GM10266 (cell line): ENCODE results near the gene CPE.

ENCODE experiments used
- DNase-seq: peaks from one replicate; pipeline ENCODE4 v3.0.0; 2012; ENCODE audit errors: extremely low spot score
- TF ChIP-seq, protein P1 (sequence below): IDR thresholded peaks from 2 replicates; pipeline ENCODE4 v1.5.1; 2012; ENCODE audit warnings: mild to moderate bottlenecking, low read depth; ENCODE audit not compliant: control insufficient read depth, insufficient read depth; ENCODE audit errors: missing control alignments

Gene CPE

DNA sequence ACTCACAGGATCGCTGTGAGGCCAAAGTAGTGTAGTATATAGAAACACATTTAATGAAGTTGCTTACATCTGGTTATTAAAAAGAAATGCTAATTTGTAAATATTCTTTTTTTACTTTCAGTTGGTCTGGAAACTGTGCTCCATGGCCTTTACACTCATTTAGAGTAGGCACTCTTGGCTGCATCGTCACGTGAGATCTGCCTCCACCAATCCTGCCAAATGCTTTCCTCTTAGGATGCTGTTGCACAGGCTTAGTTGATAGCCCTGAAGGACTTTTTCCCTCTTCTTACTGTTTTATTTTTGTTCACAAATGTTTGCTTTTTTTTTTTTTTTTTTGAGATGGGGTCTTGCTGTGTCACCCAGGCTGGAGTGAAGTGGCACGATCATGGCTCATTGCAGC lies 6.3 kb downstream of the CPE start:
- no peak for DNase-seq
- TF ChIP-seq, protein P1, sequence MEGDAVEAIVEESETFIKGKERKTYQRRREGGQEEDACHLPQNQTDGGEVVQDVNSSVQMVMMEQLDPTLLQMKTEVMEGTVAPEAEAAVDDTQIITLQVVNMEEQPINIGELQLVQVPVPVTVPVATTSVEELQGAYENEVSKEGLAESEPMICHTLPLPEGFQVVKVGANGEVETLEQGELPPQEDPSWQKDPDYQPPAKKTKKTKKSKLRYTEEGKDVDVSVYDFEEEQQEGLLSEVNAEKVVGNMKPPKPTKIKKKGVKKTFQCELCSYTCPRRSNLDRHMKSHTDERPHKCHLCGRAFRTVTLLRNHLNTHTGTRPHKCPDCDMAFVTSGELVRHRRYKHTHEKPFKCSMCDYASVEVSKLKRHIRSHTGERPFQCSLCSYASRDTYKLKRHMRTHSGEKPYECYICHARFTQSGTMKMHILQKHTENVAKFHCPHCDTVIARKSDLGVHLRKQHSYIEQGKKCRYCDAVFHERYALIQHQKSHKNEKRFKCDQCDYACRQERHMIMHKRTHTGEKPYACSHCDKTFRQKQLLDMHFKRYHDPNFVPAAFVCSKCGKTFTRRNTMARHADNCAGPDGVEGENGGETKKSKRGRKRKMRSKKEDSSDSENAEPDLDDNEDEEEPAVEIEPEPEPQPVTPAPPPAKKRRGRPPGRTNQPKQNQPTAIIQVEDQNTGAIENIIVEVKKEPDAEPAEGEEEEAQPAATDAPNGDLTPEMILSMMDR: no peak

DNA sequence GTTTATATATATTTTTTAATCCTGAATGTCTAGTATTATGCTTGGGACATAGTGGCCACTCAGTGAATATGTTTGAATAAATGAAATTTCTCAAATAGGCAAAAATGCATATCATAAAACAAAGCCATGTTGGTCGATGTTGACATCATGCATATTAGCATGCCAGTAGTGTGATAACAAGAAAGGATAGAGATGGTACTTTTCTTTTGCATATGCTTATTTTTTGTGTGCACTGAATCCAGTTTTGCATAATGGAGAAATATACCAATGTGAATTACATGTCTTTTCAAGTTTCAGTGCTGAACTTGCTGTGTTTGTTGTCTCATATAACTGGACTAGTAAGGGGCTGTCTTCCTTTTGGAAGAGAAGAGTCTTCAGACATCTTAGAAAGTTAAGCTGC lies 7.5 kb downstream of the CPE start:
- TF ChIP-seq, protein P1: no peak
- DNase-seq: no peak

DNA sequence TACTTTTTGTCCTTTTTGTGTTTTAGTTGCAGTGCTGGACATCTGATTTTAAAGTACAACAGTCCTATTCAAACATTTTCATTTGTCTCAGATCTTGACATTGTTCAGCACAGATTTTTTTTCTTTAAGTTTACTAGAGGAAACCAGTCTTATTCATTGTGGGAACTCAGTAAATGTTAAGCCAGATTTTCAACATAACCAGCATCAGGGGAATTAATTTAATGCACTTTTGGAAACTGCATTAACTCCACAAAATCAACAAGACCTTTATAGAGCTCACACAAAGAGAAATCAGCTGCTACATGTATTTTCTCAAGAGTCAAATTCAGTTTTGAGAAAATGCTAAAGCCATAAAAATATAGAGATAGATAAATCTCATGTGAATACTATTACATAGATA lies 9.9 kb downstream of the CPE start:
- TF ChIP-seq, protein P1: no peak

DNA sequence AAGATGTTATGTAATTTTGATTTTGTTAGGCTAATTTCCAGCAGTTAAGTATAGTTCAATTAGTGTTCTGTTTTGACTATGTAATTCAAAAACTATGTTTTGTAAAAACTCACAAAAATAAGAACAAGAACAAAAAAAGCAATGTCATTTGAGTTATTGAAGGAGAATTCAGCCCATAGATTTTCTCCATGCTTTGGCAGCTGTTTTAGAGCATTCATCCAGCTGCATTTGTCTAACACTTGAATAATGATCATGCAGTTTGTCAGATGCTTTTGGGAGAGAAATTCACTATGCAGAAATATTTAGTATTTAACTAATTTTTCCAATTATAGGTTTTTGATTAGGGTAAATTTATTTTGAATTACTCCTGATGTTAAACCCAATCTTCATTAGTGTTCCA lies 14.2 kb downstream of the CPE start:
- TF ChIP-seq, protein P1: no peak
- DNase-seq: no peak

More for the DNA sequence above, 9.9 kb downstream of the CPE start:
- no peak for DNase-seq

DNA sequence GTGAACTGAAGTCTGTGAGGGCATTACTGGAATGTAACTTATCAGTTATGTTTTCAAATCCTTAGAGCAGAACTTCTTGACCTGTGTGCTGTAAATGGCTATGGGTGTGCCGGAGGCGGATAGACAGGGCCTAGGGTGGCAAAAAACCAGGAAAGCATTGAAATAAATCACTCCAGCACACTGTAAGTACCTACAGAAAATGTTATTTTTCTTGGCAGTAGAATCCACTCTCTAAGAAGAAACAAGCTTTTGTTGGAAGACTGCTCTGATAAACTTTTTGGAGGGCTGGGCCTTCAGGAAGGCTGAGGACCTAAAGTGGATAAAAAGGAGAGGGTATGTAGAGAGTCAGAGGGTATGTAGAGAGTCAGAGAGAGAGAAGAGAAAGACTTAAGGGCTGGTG lies 14.9 kb downstream of the CPE start:
- DNase-seq: no peak
- TF ChIP-seq, protein P1: no peak

DNA sequence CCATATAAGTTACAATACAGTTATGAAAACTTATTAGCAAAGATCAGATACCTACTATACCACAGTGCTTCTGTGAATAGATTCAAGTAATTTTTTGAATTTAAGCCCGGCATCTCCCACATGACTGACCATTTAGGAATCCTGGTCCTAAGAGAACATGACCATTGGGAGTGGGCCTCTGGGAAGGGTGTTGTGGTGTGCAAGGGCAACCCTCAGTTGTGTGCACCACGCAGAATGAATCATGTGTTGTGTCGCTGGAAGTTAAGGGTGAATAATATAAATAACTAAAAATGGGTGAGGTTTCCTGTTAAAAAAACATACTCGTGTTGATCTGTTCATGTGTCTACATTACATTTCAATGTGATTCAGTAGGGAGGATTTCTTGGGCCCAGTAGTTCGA lies 15.5 kb downstream of the CPE start:
- DNase-seq: no peak

DNA sequence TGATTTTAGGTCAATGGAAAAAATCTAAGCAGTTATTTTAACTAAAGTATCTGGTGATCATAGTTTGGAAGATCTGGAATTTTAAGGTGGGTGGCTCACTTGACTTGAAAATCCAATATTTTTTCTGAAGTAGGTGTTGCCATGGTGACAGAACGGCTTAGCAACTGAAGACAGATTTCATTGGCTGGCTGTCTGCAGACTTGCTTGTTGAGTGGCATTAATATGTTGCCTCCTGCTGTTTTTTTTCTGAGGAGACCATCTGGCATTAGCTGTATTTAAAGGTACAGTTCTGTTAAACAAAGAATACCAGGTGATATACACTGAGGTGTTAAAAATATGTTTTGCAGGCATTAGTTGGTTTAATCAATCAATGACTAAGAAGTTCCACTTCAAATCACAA lies 19.8 kb downstream of the CPE start:
- TF ChIP-seq, protein P1: no peak
- DNase-seq: no peak

More for the DNA sequence above, 15.5 kb downstream of the CPE start:
- TF ChIP-seq, protein P1: no peak

DNA sequence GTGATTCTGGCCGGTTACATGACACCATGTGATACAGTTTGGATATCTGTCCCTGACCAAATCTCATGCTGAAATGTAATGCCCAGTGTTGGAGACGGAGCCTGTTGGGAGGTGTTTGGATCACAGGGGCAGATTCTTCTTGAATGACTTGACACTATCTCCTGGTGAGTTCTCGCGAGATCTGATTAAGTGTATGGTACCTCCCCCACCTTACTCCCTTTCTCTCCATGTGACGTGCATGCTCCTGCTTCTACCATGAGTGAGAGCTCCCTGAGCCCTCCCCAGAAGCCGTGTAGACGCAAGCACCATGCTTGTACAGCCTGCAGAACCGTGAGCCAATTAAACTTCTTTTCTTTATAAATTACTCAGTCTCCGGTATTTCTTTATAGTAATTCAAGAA lies 23.6 kb downstream of the CPE start:
- no peak for DNase-seq

More for the DNA sequence above, 23.6 kb downstream of the CPE start:
- TF ChIP-seq, protein P1: no peak
